ENCODE data around the gene SLC6A19. TPM values are rescaled to one million over a fixed set of nuclear protein-coding genes. Genes with fewer than 3 reads are reported as not detected.
A peak's percentile ranks its signal among the peaks of the same experiment; 100 is the strongest.

Gene SLC6A19
- total and polyA plus RNA-seq, 12 donors = under 0.01 TPM; not detected in 11

- peaks cover 0 to 4% of the 10 kb centered on the region in 2 donors for H3K4me1 ChIP-seq (replicated peaks in 1 of 2)
- intact Hi-C loops (cut with DNase I) = loop anchor here in 1 of 2 donors (5.0 kb wide), 2 partner anchors 247 to 473 kb away; no protein-coding TSS in a partner anchor
- H3K36me3 ChIP-seq (replicated peaks in 1 of 2) = no peaks in the 10 kb centered on the region
- no peak overlapping the region for H3K4me3 ChIP-seq
- no peak overlapping the region for H3K27ac ChIP-seq
- WGBS, 4 donors = 83 to 90% (median 85%) methylated on average over 18 to 33 of the region's 33 CpGs
- TF ChIP-seq POLR2A (IDR thresholded peaks at IDR 0.05) = no peak
- no peak for TF ChIP-seq CTCF (IDR thresholded peaks at IDR 0.05)
- H3K9me3 ChIP-seq (replicated peaks in 1 of 3) = no peaks in the 10 kb centered on the region
- peak in 1 of 7 donors; percentile 11 for DNase-seq
- H3K27me3 ChIP-seq = no peaks in the 10 kb centered on the region
Observed at GRCh38 chr5:1169211-1170115, 31.9 kb upstream of the SLC6A19 start.

GRCh38 chr5:1171340-1171941 lies 30.0 kb upstream of the SLC6A19 start:
- WGBS, 4 donors = 27 to 55% (median 44%) methylated on average over 12 to 15 of the region's 15 CpGs
- Histone ChIP-seq H3K36me3 (replicated peaks in 1 of 2) (no peaks in the 10 kb centered on the region), H3K9me3 (replicated peaks in 1 of 3) (no peaks in the 10 kb centered on the region), H3K27me3 (no peaks in the 10 kb centered on the region), H3K27ac (no peak overlapping the region), H3K4me3 (no peak overlapping the region), H3K4me1 (replicated peaks in 1 of 2) (peaks cover 0 to 4% of the 10 kb centered on the region in 2 donors)
- intact Hi-C loops (cut with DNase I) = no loop called here
- TF ChIP-seq POLR2A (IDR thresholded peaks at IDR 0.05) (no peak), CTCF (IDR thresholded peaks at IDR 0.05) (no peak)
- peak in 3 of 7 donors; percentile 58 to 61 (median 60) for DNase-seq

GRCh38 chr5:1172007-1172581 lies 29.3 kb upstream of the SLC6A19 start:
- 85 to 100% (median 91%) methylated on average over 1 to 20 of the region's 20 CpGs for WGBS, 4 donors
- Histone ChIP-seq H3K27ac (no peak overlapping the region), H3K27me3 (no peaks in the 10 kb centered on the region), H3K4me3 (no peak overlapping the region), H3K4me1 (replicated peaks in 1 of 2) (peaks cover 0 to 4% of the 10 kb centered on the region in 2 donors), H3K36me3 (replicated peaks in 1 of 2) (no peaks in the 10 kb centered on the region), H3K9me3 (replicated peaks in 1 of 3) (no peaks in the 10 kb centered on the region)
- intact Hi-C loops (cut with DNase I) = no loop called here
- DNase-seq = peak in 1 of 7 donors; percentile 7
- TF ChIP-seq POLR2A (IDR thresholded peaks at IDR 0.05) = no peak
- TF ChIP-seq CTCF (IDR thresholded peaks at IDR 0.05) = no peak

Measured in adrenal gland (tissue), 12 donors.